SK-N-SH treated with all-trans-retinoic acid at 6 μM for 48 hours (cell line): ENCODE data around the gene ZSWIM7.

Source experiments
- ISL1 ChIP-seq: fragments of 250-450 bp; sonication (Bioruptor Pico); IDR thresholded peaks from 2 replicates; pipeline ENCODE4 v2.1.2; 2022; ENCODE audit warnings: mild to moderate bottlenecking, moderate library complexity
- OSR1 ChIP-seq: fragments of 250-450 bp; sonication (Bioruptor Pico); IDR thresholded peaks from 2 replicates; pipeline ENCODE4 v1.8.0; 2022; ENCODE audit warnings: moderate library complexity, mild to moderate bottlenecking, inconsistent platforms

DNA sequence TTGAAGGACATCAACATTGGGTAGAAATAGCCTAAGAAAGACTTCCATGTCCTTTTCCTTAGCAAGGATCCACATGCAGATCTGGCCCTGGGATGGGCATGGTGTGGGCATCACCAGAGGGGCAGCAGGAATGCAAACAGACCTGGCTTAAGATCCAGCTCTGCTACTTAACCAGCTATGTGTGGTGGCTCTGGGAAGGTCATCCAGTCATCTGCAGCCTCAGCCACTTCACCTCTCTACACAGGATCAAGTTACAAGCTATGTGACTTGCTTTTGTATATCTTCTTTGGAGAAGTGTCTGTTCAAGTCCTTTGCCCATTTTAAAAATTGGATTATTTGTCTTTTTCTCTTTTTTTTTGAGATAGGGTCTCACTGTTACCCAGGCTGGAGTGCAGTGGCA lies 68.1 kb downstream of the ZSWIM7 start:
- no peak for TF ChIP-seq ISL1 (CRISPR knock-in tag)
- no peak for TF ChIP-seq OSR1
